GM12878 (cell line): ENCODE results near the gene LOXL4.

ENCODE experiments used
- ATF2 ChIP-seq: IDR thresholded peaks from 2 replicates; pipeline ENCODE4 v1.6.1; 2012; ENCODE audit warnings: low read length, inconsistent platforms
- BCLAF1 ChIP-seq: fragments of 450-650 bp; IDR thresholded peaks from 2 replicates; pipeline ENCODE4 v1.6.1; 2017; ENCODE audit warnings: antibody characterized with exemption, mild to moderate bottlenecking, moderate library complexity
- CBX3 ChIP-seq: fragments of 200-600 bp; sonication (generic); IDR thresholded peaks from 2 replicates; pipeline ENCODE4 v1.6.1; 2016; ENCODE audit warnings: low read depth, borderline replicate concordance
- GABPA ChIP-seq: IDR thresholded peaks from 2 replicates; pipeline ENCODE4 v1.6.1; 2014; ENCODE audit warnings: antibody characterized with exemption, low read depth, mild to moderate bottlenecking, inconsistent platforms
- HCFC1 ChIP-seq: fragments of 150-350 bp; IDR thresholded peaks from 2 replicates; pipeline ENCODE4 v1.6.1; 2014; ENCODE audit warnings: low read length
- POLR2A ChIP-seq: IDR thresholded peaks from 2 replicates; pipeline ENCODE4 v1.6.1; 2011; ENCODE audit warnings: low read depth, mild to moderate bottlenecking, low read length
- SP1 ChIP-seq: IDR thresholded peaks from one replicate; pipeline ENCODE4 v1.6.1; 2011; ENCODE audit warnings: low read depth, low read length
- ZNF384 ChIP-seq: IDR thresholded peaks from 2 replicates; pipeline ENCODE4 v1.6.1; 2012; ENCODE audit warnings: low read depth, mild to moderate bottlenecking, low read length, improper control_type of control experiment, borderline replicate concordance
- TF ChIP-seq, protein P1 (sequence below): fragments of 450-650 bp; IDR thresholded peaks from 2 replicates; pipeline ENCODE4 v1.6.1; 2017; ENCODE audit warnings: mild to moderate bottlenecking

- no peak for TF ChIP-seq CBX3
- TF ChIP-seq SP1: no peak
- no peak for TF ChIP-seq HCFC1
- TF ChIP-seq GABPA: no peak
- no peak for TF ChIP-seq ZNF384
- no peak for TF ChIP-seq BCLAF1
- no peak for TF ChIP-seq ATF2
- TF ChIP-seq, protein P1, sequence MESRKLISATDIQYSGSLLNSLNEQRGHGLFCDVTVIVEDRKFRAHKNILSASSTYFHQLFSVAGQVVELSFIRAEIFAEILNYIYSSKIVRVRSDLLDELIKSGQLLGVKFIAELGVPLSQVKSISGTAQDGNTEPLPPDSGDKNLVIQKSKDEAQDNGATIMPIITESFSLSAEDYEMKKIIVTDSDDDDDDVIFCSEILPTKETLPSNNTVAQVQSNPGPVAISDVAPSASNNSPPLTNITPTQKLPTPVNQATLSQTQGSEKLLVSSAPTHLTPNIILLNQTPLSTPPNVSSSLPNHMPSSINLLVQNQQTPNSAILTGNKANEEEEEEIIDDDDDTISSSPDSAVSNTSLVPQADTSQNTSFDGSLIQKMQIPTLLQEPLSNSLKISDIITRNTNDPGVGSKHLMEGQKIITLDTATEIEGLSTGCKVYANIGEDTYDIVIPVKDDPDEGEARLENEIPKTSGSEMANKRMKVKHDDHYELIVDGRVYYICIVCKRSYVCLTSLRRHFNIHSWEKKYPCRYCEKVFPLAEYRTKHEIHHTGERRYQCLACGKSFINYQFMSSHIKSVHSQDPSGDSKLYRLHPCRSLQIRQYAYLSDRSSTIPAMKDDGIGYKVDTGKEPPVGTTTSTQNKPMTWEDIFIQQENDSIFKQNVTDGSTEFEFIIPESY: no peak
- no peak for TF ChIP-seq POLR2A
These were observed 1.3 kb downstream of the LOXL4 start for GRCh38 chr10:98266647-98267046.
